Thyroid gland (tissue), 4 donors: Measurements from ENCODE around the gene DPYSL3. TPM values are rescaled to one million over a fixed set of nuclear protein-coding genes. Genes with fewer than 3 reads are reported as not detected.

Source experiments
- DNase-seq, 2 donors: peaks; one replicate each; pipeline ENCODE4 v3.0.0-alpha.2; 2019
- H3K27ac ChIP-seq, 3 donors: fragments of 200-600 bp; sonication (generic); 1 replicate in 2 of 3; 2 replicates in 1 of 3; pipeline ENCODE4 v1.5.1; 2016 to 2019; ENCODE audit warnings: mild to moderate bottlenecking in 1 of 3, moderate library complexity in 1 of 3
- H3K27me3 ChIP-seq: fragments of 200-600 bp; sonication (generic); one replicate; pipeline ENCODE4 v1.5.1; 2019
- H3K36me3 ChIP-seq, 2 donors: fragments of 200-600 bp; sonication (generic); one replicate each; pipeline ENCODE4 v1.5.1; 2016 to 2019
- H3K4me1 ChIP-seq, 2 donors: fragments of 200-600 bp; sonication (generic); one replicate each; pipeline ENCODE4 v1.5.1; 2017 to 2019
- H3K4me3 ChIP-seq, 3 donors: fragments of 200-600 bp; sonication (generic); replicated peaks in 1 of 3; 1 replicate in 2 of 3; 2 replicates in 1 of 3; pipeline ENCODE4 v1.5.1; 2016; ENCODE audit warnings: mild to moderate bottlenecking in 1 of 3
- H3K9me3 ChIP-seq: fragments of 200-600 bp; sonication (generic); one replicate; pipeline ENCODE4 v1.5.1; 2017
- POLR2A ChIP-seq, 2 donors: fragments of 450-650 bp; IDR thresholded peaks; one replicate each; pipeline ENCODE4 v1.6.1; 2017; ENCODE audit warnings: antibody characterized with exemption in 2 of 2, mild to moderate bottlenecking in 2 of 2, moderate library complexity in 1 of 2
- WGBS, 2 donors: methylation state at CpG; one replicate each; pipeline ENCODE4 v1.1.5; 2017; 5-methylcytosine and 5-hydroxymethylcytosine counted together
- intact Hi-C: fragments of 100-400 bp; cut with DNase I; formaldehyde crosslinking; loops from one replicate; pipeline ENCODE4 v1.15.1; 2023
- total RNA-seq, 4 donors: library from RNA; depleted of rRNA; stranded (reverse); fragments of >200 nt; gene quantifications; one replicate each; pipeline ENCODE4 v1.2.3, GENCODE V29; 2016
- TF ChIP-seq, protein P1 (sequence below), 6 experiments: fragments of 200-600 bp in 3 of 6; fragments of 450-650 bp in 3 of 6; sonication (generic) in 3 of 6; IDR thresholded peaks; one replicate each; pipeline ENCODE4 v1.5.1; 2016 to 2019; ENCODE audit warnings: antibody characterized with exemption in 6 of 6, mild to moderate bottlenecking in 2 of 6, inconsistent platforms in 1 of 6, moderate library complexity in 1 of 6

Gene DPYSL3
- total RNA-seq, 4 donors from 2014 or later = 23.7 to 43.1 (median 28.0) TPM

DNA sequence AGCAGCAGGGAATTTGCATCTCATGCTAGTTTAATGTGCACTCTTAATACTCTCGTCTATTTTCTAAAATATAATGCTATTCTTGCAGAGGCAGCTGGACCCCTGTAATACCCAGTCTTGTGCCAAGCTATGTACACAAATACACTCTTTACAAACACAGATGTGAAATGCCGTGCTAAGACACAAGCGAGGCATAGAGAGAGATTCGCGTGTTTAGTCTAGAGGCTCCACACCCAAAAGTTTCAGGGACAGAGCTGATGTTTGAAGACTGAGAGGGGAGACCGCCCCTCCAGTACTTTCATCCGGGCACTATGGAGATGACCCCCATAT lies 1.2 kb downstream of the DPYSL3 start:
- H3K4me1 ChIP-seq = peaks cover 4 to 6% of the 10 kb centered on the region in 2 donors
- H3K4me3 ChIP-seq = peak overlapping the region in 1 of 3 donors; percentile 46
- TF ChIP-seq POLR2A (IDR thresholded peaks at IDR 0.05) = no peak
- TF ChIP-seq, protein P1, sequence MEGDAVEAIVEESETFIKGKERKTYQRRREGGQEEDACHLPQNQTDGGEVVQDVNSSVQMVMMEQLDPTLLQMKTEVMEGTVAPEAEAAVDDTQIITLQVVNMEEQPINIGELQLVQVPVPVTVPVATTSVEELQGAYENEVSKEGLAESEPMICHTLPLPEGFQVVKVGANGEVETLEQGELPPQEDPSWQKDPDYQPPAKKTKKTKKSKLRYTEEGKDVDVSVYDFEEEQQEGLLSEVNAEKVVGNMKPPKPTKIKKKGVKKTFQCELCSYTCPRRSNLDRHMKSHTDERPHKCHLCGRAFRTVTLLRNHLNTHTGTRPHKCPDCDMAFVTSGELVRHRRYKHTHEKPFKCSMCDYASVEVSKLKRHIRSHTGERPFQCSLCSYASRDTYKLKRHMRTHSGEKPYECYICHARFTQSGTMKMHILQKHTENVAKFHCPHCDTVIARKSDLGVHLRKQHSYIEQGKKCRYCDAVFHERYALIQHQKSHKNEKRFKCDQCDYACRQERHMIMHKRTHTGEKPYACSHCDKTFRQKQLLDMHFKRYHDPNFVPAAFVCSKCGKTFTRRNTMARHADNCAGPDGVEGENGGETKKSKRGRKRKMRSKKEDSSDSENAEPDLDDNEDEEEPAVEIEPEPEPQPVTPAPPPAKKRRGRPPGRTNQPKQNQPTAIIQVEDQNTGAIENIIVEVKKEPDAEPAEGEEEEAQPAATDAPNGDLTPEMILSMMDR (IDR thresholded peaks at IDR 0.05) = no peak
- no peaks in the 10 kb centered on the region for H3K9me3 ChIP-seq
- H3K27me3 ChIP-seq = no peaks in the 10 kb centered on the region
- DNase-seq = no peak
- 28 to 41% methylated on average over 7 of the region's 7 CpGs for WGBS, 2 donors
- H3K27ac ChIP-seq = peak overlapping the region in 1 of 3 donors; percentile 78
- intact Hi-C loops = no loop called here
- no peaks in the 10 kb centered on the region for H3K36me3 ChIP-seq

DNA sequence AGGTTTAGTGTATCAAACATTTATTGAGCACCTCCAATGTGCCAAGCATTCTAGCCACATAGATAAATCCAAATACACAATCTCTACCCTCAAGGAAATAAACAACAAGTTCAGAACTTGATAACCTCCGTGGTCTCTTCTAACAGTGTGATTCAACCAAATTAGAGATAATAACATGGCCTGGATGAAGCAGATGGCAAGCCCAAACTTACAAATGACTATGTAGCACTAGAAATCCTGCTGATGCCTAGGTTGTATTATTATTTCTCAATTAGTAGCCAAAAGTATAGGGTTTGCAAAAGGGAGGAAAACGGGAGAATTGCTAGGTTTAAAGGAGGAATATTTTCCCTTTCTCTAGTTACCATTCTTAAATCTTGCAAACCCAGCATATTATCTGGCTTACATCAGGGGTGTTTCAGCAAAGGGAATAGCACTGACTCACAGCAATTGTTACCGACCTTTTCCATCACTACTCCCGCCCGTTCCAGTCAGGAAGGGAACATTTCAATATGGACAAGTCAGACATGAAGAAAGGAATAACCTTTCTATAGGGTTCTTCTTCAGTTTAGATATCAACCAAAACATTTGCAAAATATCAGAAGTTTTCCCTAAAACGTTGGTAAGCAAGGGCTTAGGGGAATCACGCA lies 2.3 kb downstream of the DPYSL3 start:
- intact Hi-C loops = no loop called here
- peaks cover 4 to 6% of the 10 kb centered on the region in 2 donors for H3K4me1 ChIP-seq
- 57 to 67% methylated on average over 7 of the region's 7 CpGs for WGBS, 2 donors

DNA sequence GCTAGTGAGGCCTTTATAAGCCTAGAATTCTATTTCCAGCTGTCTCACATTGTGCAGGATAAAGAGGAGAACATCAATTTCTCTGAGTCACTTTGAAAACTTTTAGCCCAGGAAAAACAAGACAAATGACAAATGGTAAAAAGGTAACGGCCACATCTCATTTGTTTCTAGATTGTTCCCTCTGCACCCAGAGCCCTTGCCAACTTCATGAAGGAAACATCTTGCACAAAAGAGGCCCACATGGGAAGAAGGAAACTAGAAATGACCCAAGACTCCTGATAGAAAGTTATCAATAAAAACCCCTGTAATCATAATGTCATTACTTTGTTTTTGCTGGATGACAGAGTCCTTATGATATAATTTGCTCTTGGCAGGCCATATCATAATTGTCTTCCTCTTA lies 5.3 kb downstream of the DPYSL3 start:
- no peaks in the 10 kb centered on the region for H3K36me3 ChIP-seq
- 58 to 75% methylated on average over 1 of the region's 1 CpG for WGBS, 2 donors
- DNase-seq = no peak
- H3K27me3 ChIP-seq = no peaks in the 10 kb centered on the region
- no peak overlapping the region for H3K4me3 ChIP-seq
- TF ChIP-seq POLR2A (IDR thresholded peaks at IDR 0.05) = no peak
- peaks cover 4 to 6% of the 10 kb centered on the region in 2 donors for H3K4me1 ChIP-seq
- H3K27ac ChIP-seq = peak overlapping the region in 1 of 3 donors; percentile 21
- intact Hi-C loops = no loop called here
- no peaks in the 10 kb centered on the region for H3K9me3 ChIP-seq

More for the DNA sequence above, 2.3 kb downstream of the DPYSL3 start:
- no peak for TF ChIP-seq POLR2A (IDR thresholded peaks at IDR 0.05)
- TF ChIP-seq, protein P1 (IDR thresholded peaks at IDR 0.05) = no peak
- no peaks in the 10 kb centered on the region for H3K27me3 ChIP-seq
- H3K27ac ChIP-seq = peak overlapping the region in 2 of 3 donors; percentile 6 to 41
- H3K4me3 ChIP-seq = peak overlapping the region in 1 of 3 donors; percentile 1
- no peaks in the 10 kb centered on the region for H3K9me3 ChIP-seq
- DNase-seq = no peak
- H3K36me3 ChIP-seq = no peaks in the 10 kb centered on the region

DNA sequence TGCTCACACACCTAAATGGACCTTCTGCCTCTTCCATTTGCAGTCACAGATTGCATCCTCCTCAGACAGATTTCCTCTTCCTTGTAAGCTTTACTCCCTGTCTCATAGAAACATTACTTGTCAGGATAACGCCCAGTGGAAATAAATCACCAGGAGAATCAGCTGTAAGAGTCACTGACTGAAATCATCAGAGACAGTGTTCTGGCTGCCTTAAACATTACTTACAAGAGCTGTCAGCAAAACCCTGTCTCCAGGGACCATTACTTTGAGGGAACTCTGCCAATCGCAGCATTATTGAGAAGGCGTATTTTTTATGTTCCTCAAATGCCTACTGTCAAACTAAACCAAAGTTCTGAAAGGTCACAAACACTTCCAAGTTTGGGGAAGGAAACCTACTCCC lies 5.9 kb downstream of the DPYSL3 start:
- H3K36me3 ChIP-seq = no peaks in the 10 kb centered on the region
- H3K4me1 ChIP-seq = peaks cover 1 to 2% of the 10 kb centered on the region in 2 donors
- no peak overlapping the region for H3K4me3 ChIP-seq
- TF ChIP-seq, protein P1 (IDR thresholded peaks at IDR 0.05) = no peak
- TF ChIP-seq POLR2A (IDR thresholded peaks at IDR 0.05) = no peak
- 68 to 69% methylated on average over 3 of the region's 3 CpGs for WGBS, 2 donors
- no peaks in the 10 kb centered on the region for H3K9me3 ChIP-seq
- no peaks in the 10 kb centered on the region for H3K27me3 ChIP-seq
- no peak for DNase-seq
- intact Hi-C loops = no loop called here
- H3K27ac ChIP-seq = peak overlapping the region in 1 of 3 donors; percentile 21

DNA sequence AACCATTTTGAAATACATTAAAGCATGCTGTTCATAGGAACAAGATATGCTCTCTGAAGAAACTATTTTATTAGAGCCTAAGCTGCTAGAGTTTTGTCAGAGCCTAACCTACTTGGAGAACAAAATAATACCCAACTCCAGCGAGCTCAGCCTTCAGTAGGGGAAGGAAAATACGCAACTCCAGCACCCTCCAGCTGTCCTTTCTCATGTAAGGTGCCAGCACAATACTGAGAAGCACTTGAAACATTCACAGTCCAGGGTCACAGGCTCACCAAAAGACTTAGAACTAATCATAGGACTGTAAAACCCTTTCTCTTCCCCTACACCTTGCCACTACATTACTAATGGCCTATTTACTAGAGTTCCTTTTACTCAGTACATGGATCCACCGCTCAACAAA lies 18.9 kb downstream of the DPYSL3 start:
- H3K4me3 ChIP-seq = no peak overlapping the region
- intact Hi-C loops = no loop called here
- H3K4me1 ChIP-seq = no peaks in the 10 kb centered on the region
- no peak overlapping the region for H3K27ac ChIP-seq
- 81 to 85% methylated on average over 3 of the region's 3 CpGs for WGBS, 2 donors
- H3K9me3 ChIP-seq = no peaks in the 10 kb centered on the region
- no peaks in the 10 kb centered on the region for H3K27me3 ChIP-seq
- DNase-seq = no peak
- TF ChIP-seq, protein P1 (IDR thresholded peaks at IDR 0.05) = no peak
- TF ChIP-seq POLR2A (IDR thresholded peaks at IDR 0.05) = no peak
- no peaks in the 10 kb centered on the region for H3K36me3 ChIP-seq
